ENCODE data around the gene PTPRM. TPM values are rescaled to one million over a fixed set of nuclear protein-coding genes. Genes with fewer than 3 reads are reported as not detected.

PTPRM gene
- total and polyA plus RNA-seq, 2 of the 8 experiments (the other 6 are each of a cell fraction or from before 2014, with no cell fraction given) = 4.1 to 7.0 TPM

- Histone ChIP-seq H2BK5ac (ENCODE audit: low read depth, low read length) (no peak overlapping the region; the same call in 1 of the 2 replicates), H4K5ac (ENCODE audit: insufficient read length, low read depth, low read length) (no peak overlapping the region), H2AK5ac (ENCODE audit: low read depth, low read length) (no peak overlapping the region), H4K20me1 (replicated peaks in 1 of 2; ENCODE audit: control insufficient read depth in 1 of 2, insufficient read depth in 2 of 2, low read length in 2 of 2) (no peaks in the 10 kb centered on the region), H3K18ac (ENCODE audit: extremely low read depth, low read length) (no peak overlapping the region), H3K23ac (ENCODE audit: insufficient read length) (no peak overlapping the region), H3K4me3 (ENCODE audit: extremely low read depth in 1 of 4, insufficient read depth in 2 of 4, low read depth in 3 of 4, low read length in 4 of 4) (no peak overlapping the region), H2BK120ac (replicated peaks; ENCODE audit: low read depth, low read length) (no peak overlapping the region), H3K4me2 (ENCODE audit: insufficient read depth in 1 of 2, low read depth in 2 of 2, low read length in 2 of 2) (no peak overlapping the region), H3K14ac (ENCODE audit: insufficient read length) (no peak overlapping the region), H3K27ac (ENCODE audit: low read depth, low read length) (no peak overlapping the region), H3K27me3 (replicated peaks in 1 of 4; ENCODE audit: control insufficient read depth in 3 of 4, extremely low read depth in 1 of 4, insufficient read depth in 3 of 4, low read length in 3 of 4) (no peaks in the 10 kb centered on the region), H3K4ac (replicated peaks; ENCODE audit: insufficient read length, low read depth, low read length) (no peak overlapping the region), H2BK12ac (ENCODE audit: low read depth, low read length) (no peak overlapping the region), H2AFZ (ENCODE audit: low read length) (no peak overlapping the region), H2BK15ac (ENCODE audit: low read length) (no peak overlapping the region), H2BK20ac (ENCODE audit: low read length) (no peak overlapping the region), H3K4me1 (replicated peaks in 1 of 4; ENCODE audit: control insufficient read depth in 3 of 4, insufficient read depth in 4 of 4, low read length in 3 of 4) (no peaks in the 10 kb centered on the region), H4K8ac (ENCODE audit: extremely low read depth, insufficient read depth, low read length) (no peak overlapping the region), H3K56ac (replicated peaks; ENCODE audit: insufficient read length, low read depth, low read length) (no peak overlapping the region), H3K9ac (replicated peaks in 1 of 4; ENCODE audit: extremely low read depth in 1 of 4, low read depth in 3 of 4, low read length in 3 of 4) (no peak overlapping the region), H4K91ac (replicated peaks; ENCODE audit: insufficient read length, low read length) (no peak overlapping the region), H3K23me2 (ENCODE audit: low read depth, low read length) (no peaks in the 10 kb centered on the region), H3K79me2 (ENCODE audit: control insufficient read depth in 1 of 2, insufficient read depth in 2 of 2, low read length in 2 of 2) (no peaks in the 10 kb centered on the region), H3K9me3 (ENCODE audit: insufficient read depth in 2 of 2, low read depth in 1 of 2, low read length in 1 of 2) (no peaks in the 10 kb centered on the region), H3K36me3 (ENCODE audit: control insufficient read depth in 2 of 4, insufficient read depth in 4 of 4, low read length in 3 of 4) (no peaks in the 10 kb centered on the region), H3K79me1 (ENCODE audit: low read depth, low read length) (no peaks in the 10 kb centered on the region)
- no peak for FAIRE-seq
- ChIA-PET CTCF (ENCODE audit: partially characterized antibody) (interaction anchor here (1.1 to 1.7 kb wide), 5 partner anchors 8 to 49 kb away, joined by 3 to 8 read pairs (median 4); no protein-coding TSS in a partner anchor), POLR2A (ENCODE audit: partially characterized antibody) (no interaction called here)
- 86% methylated on average over 6 of the region's 6 CpGs; no CpG with 5 or more reads in 1 of the 2 experiments for WGBS, 2 experiments (ENCODE audit: extremely low coverage in 1 of 2, insufficient coverage in 1 of 2, insufficient read length in 1 of 2, insufficient replicate concordance in 2 of 2, low coverage in 1 of 2, low lambda C conversion rate in 2 of 2, missing lambda C conversion rate in 1 of 2)
- DNase-seq (ENCODE audit: low read depth in 1 of 2, low spot score in 2 of 2) = no peak
- TF ChIP-seq CREB1 (IDR thresholded peaks at IDR 0.05) (no peak), KDM1A (IDR thresholded peaks at IDR 0.05; ENCODE audit: borderline replicate concordance, low read length) (no peak), RNF2 (IDR thresholded peaks at IDR 0.05; ENCODE audit: borderline replicate concordance, low read depth, low read length, missing control alignments, poor library complexity, severe bottlenecking) (no peak), TBP (IDR thresholded peaks at IDR 0.05; ENCODE audit: low read depth, low read length) (no peak), SAP30 (IDR thresholded peaks at IDR 0.05; ENCODE audit: insufficient read depth, insufficient replicate concordance, low read length) (no peak), TAF7 (optimal IDR thresholded peaks at IDR 0.05; ENCODE audit: borderline replicate concordance, low read depth, low read length) (no peak), USF2 (IDR thresholded peaks at IDR 0.05; ENCODE audit: low read length) (no peak), YY1 (IDR thresholded peaks at IDR 0.05; ENCODE audit: low read depth, low read length) (no peak), ATF3 (IDR thresholded peaks at IDR 0.05; ENCODE audit: insufficient read depth, low read depth, low read length) (no peak), BACH1 (IDR thresholded peaks at IDR 0.05; ENCODE audit: low read length) (no peak), TCF12 (IDR thresholded peaks at IDR 0.05; ENCODE audit: low read depth, low read length) (no peak)
These were observed 774.5 kb downstream of the PTPRM start for GRCh38 chr18:8341481-8342230.
